ENCODE data around the gene LIN7C. TPM values are rescaled to one million over a fixed set of nuclear protein-coding genes. Genes with fewer than 3 reads are reported as not detected.
"Not testable (repeated sequence)": the region's sequence is repeated elsewhere in the genome, so short reads cannot be mapped to it uniquely, and the experiment has no call there.

Gene LIN7C
- polyA plus RNA-seq, 1 donor from 2014 or later, result 131 TPM

- Histone ChIP-seq H3K9ac (ENCODE audit: low read length) (no peak overlapping the region), H3K27ac (ENCODE audit: low read length) (no peak overlapping the region), H3K79me2 (replicated peaks; ENCODE audit: insufficient read depth, low read length) (peaks cover 13% of the 10 kb centered on the region), H2AFZ (ENCODE audit: low read depth, low read length) (no peak overlapping the region), H3K9me3 (ENCODE audit: low read length) (no peaks in the 10 kb centered on the region), H3K9me2 (ENCODE audit: insufficient read depth, low read length) (no peaks in the 10 kb centered on the region), H3K27me3 (ENCODE audit: insufficient read depth, low read depth, low read length) (no peaks in the 10 kb centered on the region), H4K20me1 (ENCODE audit: insufficient read depth) (no peaks in the 10 kb centered on the region), H3K4me2 (ENCODE audit: low read length) (no peak overlapping the region), H3K36me3 (ENCODE audit: insufficient read depth, low read length) (no peaks in the 10 kb centered on the region), H3K4me3 (ENCODE audit: low read length) (no peak overlapping the region), H3F3A (ENCODE audit: insufficient read depth, low read length, poor library complexity, severe bottlenecking) (no peaks in the 10 kb centered on the region)
- no peak for TF ChIP-seq EP300 (conservative IDR thresholded peaks at IDR 0.05; ENCODE audit: poor library complexity, severe bottlenecking)
- no peak for TF ChIP-seq REST (IDR thresholded peaks at IDR 0.05; ENCODE audit: borderline replicate concordance)
These were observed 55.2 kb downstream of the LIN7C start for GRCh38 chr11:27451244-27451965.

- not testable (repeated sequence) for H4K20me1 ChIP-seq (ENCODE audit: insufficient read depth); H3K4me2 ChIP-seq (ENCODE audit: low read length); H3K9me3 ChIP-seq (ENCODE audit: low read length); H2AFZ ChIP-seq (ENCODE audit: low read depth, low read length); H3K9me2 ChIP-seq (ENCODE audit: insufficient read depth, low read length); H3K9ac ChIP-seq (ENCODE audit: low read length); H3F3A ChIP-seq (ENCODE audit: insufficient read depth, low read length, poor library complexity, severe bottlenecking); H3K79me2 ChIP-seq (replicated peaks; ENCODE audit: insufficient read depth, low read length); H3K27me3 ChIP-seq (ENCODE audit: insufficient read depth, low read depth, low read length); H3K4me3 ChIP-seq (ENCODE audit: low read length); H3K36me3 ChIP-seq (ENCODE audit: insufficient read depth, low read length); H3K27ac ChIP-seq (ENCODE audit: low read length)
These were observed 58.4 kb downstream of the LIN7C start for GRCh38 chr11:27448184-27448540.

- Histone ChIP-seq H3K9me2 (ENCODE audit: insufficient read depth, low read length) (no peaks in the 10 kb centered on the region), H3K9ac (ENCODE audit: low read length) (no peak overlapping the region), H4K20me1 (ENCODE audit: insufficient read depth) (no peaks in the 10 kb centered on the region), H3F3A (ENCODE audit: insufficient read depth, low read length, poor library complexity, severe bottlenecking) (peaks cover 11% of the 10 kb centered on the region), H3K27ac (ENCODE audit: low read length) (no peak overlapping the region), H3K36me3 (ENCODE audit: insufficient read depth, low read length) (no peaks in the 10 kb centered on the region), H3K4me2 (ENCODE audit: low read length) (no peak overlapping the region), H2AFZ (ENCODE audit: low read depth, low read length) (no peak overlapping the region), H3K27me3 (ENCODE audit: insufficient read depth, low read depth, low read length) (no peaks in the 10 kb centered on the region), H3K4me3 (ENCODE audit: low read length) (no peak overlapping the region), H3K9me3 (ENCODE audit: low read length) (no peaks in the 10 kb centered on the region), H3K79me2 (replicated peaks; ENCODE audit: insufficient read depth, low read length) (no peaks in the 10 kb centered on the region)
- TF ChIP-seq TAF1 (IDR thresholded peaks at IDR 0.05; ENCODE audit: low read depth) (no peak), SMC3 (conservative IDR thresholded peaks at IDR 0.05; ENCODE audit: poor library complexity) (no peak), REST (IDR thresholded peaks at IDR 0.05; ENCODE audit: borderline replicate concordance) (no peak), EP300 (conservative IDR thresholded peaks at IDR 0.05; ENCODE audit: poor library complexity, severe bottlenecking) (no peak), MXI1 (conservative IDR thresholded peaks at IDR 0.05; ENCODE audit: poor library complexity, severe bottlenecking) (no peak), POLR2AphosphoS5 (IDR thresholded peaks at IDR 0.05) (no peak), RAD21 (conservative IDR thresholded peaks at IDR 0.05) (no peak), CTCF (IDR thresholded peaks at IDR 0.05; ENCODE audit: poor library complexity, severe bottlenecking) (no peak), EZH2 (IDR thresholded peaks at IDR 0.05; ENCODE audit: borderline replicate concordance, insufficient read depth, low read length, poor library complexity, severe bottlenecking) (no peak)
These were observed 59.0 kb downstream of the LIN7C start for GRCh38 chr11:27447288-27448183.
